OCI-LY3 (cell line): ENCODE data around the gene MAN1A2.

Source experiments
- CTCF ChIP-seq: fragments of 200-600, 300-600 bp; sonication (generic); IDR thresholded peaks from 2 replicates; pipeline ENCODE4 v1.5.1; 2014; ENCODE audit warnings: antibody characterized with exemption, low read length, low read depth
- EZH2phosphoT487 ChIP-seq: fragments of 200-600 bp; shearing (Covaris generic); IDR thresholded peaks from 2 replicates; pipeline ENCODE4 v1.6.1; 2018; ENCODE audit warnings: antibody characterized with exemption, mixed run types, low read depth

GRCh38 chr1:117452216-117452615 lies 85.0 kb downstream of the MAN1A2 start:
- TF ChIP-seq CTCF: no peak
- no peak for TF ChIP-seq EZH2phosphoT487
